Measurements from ENCODE around the gene MOB3A.

MOB3A gene

GRCh38 chr19:2038284-2039088, 57.6 kb downstream of the MOB3A start:
- H3K4ac ChIP-seq (ENCODE audit: low read depth in 1 of 2, low read length in 2 of 2) = no peak overlapping the region
- WGBS = 92% methylated on average over 40 of the region's 44 CpGs
- H3K23ac ChIP-seq (ENCODE audit: low read length in 2 of 2) = no peak overlapping the region
- H4K91ac ChIP-seq (ENCODE audit: low read length) = peak overlapping the region; percentile 18
- no peak overlapping the region for H3K4me3 ChIP-seq (ENCODE audit: insufficient read depth in 1 of 2, low read depth in 1 of 2, low read length in 2 of 2)
- H3K9ac ChIP-seq (ENCODE audit: low read length) = no peak overlapping the region
- H2BK15ac ChIP-seq (ENCODE audit: low read depth, poor library complexity, severe bottlenecking) = no peak overlapping the region
- no peak overlapping the region for H2AFZ ChIP-seq (ENCODE audit: low read depth, low read length)
- no peak overlapping the region for H3K4me2 ChIP-seq (ENCODE audit: low read length, poor library complexity, severe bottlenecking)
- no peak overlapping the region for H2BK120ac ChIP-seq (ENCODE audit: low read depth, low read length)
- no peak for DNase-seq
- no peak overlapping the region for H3K18ac ChIP-seq (ENCODE audit: low read depth in 1 of 2, low read length in 2 of 2)
- no peak overlapping the region for H2AK5ac ChIP-seq (ENCODE audit: low read length, severe bottlenecking)
- H3K9me3 ChIP-seq (ENCODE audit: control insufficient read depth, low read length) = no peaks in the 10 kb centered on the region
- peaks cover 38% of the 10 kb centered on the region for H3K4me1 ChIP-seq (ENCODE audit: control insufficient read depth, insufficient read depth, low read depth, low read length)
- H3K79me1 ChIP-seq (replicated peaks; ENCODE audit: low read length, poor library complexity, severe bottlenecking) = peaks cover 19% of the 10 kb centered on the region
- no peak overlapping the region for H2BK5ac ChIP-seq (ENCODE audit: low read depth, low read length, poor library complexity, severe bottlenecking)
- H3K14ac ChIP-seq (ENCODE audit: low read length in 2 of 2) = no peak overlapping the region
- no peak overlapping the region for H2BK12ac ChIP-seq (ENCODE audit: low read length in 2 of 2)
- no peak overlapping the region for H3K27ac ChIP-seq (ENCODE audit: low read length, poor library complexity, severe bottlenecking)
- peaks cover 52 to 61% of the 10 kb centered on the region in 2 experiments for H3K36me3 ChIP-seq (ENCODE audit: control insufficient read depth in 1 of 2, insufficient read depth in 2 of 2, low read depth in 1 of 2, low read length in 2 of 2)
- H4K8ac ChIP-seq (ENCODE audit: low read length) = no peak overlapping the region
- no peaks in the 10 kb centered on the region for H3K27me3 ChIP-seq (ENCODE audit: control insufficient read depth in 1 of 2, insufficient read depth in 1 of 2, low read length in 2 of 2)

- Histone ChIP-seq H2BK12ac (ENCODE audit: low read length in 2 of 2) (no peak overlapping the region), H2BK120ac (ENCODE audit: low read depth, low read length) (no peak overlapping the region), H3K4ac (ENCODE audit: low read depth in 1 of 2, low read length in 2 of 2) (no peak overlapping the region), H4K91ac (ENCODE audit: low read length) (no peak overlapping the region), H3K27ac (ENCODE audit: low read length, poor library complexity, severe bottlenecking) (no peak overlapping the region), H2BK15ac (ENCODE audit: low read depth, poor library complexity, severe bottlenecking) (no peak overlapping the region), H2AFZ (ENCODE audit: low read depth, low read length) (no peak overlapping the region), H3K4me1 (ENCODE audit: control insufficient read depth, insufficient read depth, low read depth, low read length) (peaks cover 33% of the 10 kb centered on the region), H3K4me3 (ENCODE audit: insufficient read depth in 1 of 2, low read depth in 1 of 2, low read length in 2 of 2) (no peak overlapping the region), H3K27me3 (ENCODE audit: control insufficient read depth in 1 of 2, insufficient read depth in 1 of 2, low read length in 2 of 2) (no peaks in the 10 kb centered on the region), H3K9me3 (ENCODE audit: control insufficient read depth, low read length) (no peaks in the 10 kb centered on the region), H3K9ac (ENCODE audit: low read length) (no peak overlapping the region), H2BK5ac (ENCODE audit: low read depth, low read length, poor library complexity, severe bottlenecking) (no peak overlapping the region), H3K36me3 (ENCODE audit: control insufficient read depth in 1 of 2, insufficient read depth in 2 of 2, low read depth in 1 of 2, low read length in 2 of 2) (peaks cover 45 to 54% of the 10 kb centered on the region in 2 experiments), H4K8ac (ENCODE audit: low read length) (no peak overlapping the region), H3K18ac (ENCODE audit: low read depth in 1 of 2, low read length in 2 of 2) (no peak overlapping the region), H3K23ac (ENCODE audit: low read length in 2 of 2) (no peak overlapping the region), H2AK5ac (ENCODE audit: low read length, severe bottlenecking) (no peak overlapping the region), H3K79me1 (replicated peaks; ENCODE audit: low read length, poor library complexity, severe bottlenecking) (peaks cover 15% of the 10 kb centered on the region), H3K4me2 (ENCODE audit: low read length, poor library complexity, severe bottlenecking) (no peak overlapping the region), H3K14ac (ENCODE audit: low read length in 2 of 2) (no peak overlapping the region)
- DNase-seq = no peak
- 90% methylated on average over 16 of the region's 24 CpGs for WGBS
Observed at GRCh38 chr19:2037651-2038255, 58.4 kb downstream of the MOB3A start.

DNA sequence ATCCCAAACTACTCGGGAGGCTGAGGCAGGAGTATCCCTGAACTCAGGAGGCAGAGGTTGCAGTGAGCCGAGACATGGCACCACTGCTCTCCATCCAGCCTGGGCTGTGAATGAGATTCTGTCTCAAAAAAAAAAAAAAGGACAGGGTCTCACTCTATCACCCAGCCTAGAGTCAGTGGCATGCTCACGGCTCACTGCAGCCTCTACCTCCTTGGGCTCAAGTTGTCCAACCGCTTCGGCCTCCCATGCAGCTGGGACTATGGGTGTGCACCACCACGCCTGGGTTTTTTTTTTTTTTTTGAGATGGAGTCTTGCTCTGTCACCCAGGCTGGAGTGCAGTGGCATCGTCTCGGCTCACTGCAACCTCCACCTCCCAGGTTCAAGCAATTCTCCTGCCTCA, 59.7 kb downstream of the MOB3A start:
- Histone ChIP-seq H3K9ac (ENCODE audit: low read length) (no peak overlapping the region), H4K91ac (ENCODE audit: low read length) (no peak overlapping the region), H3K9me3 (ENCODE audit: control insufficient read depth, low read length) (no peaks in the 10 kb centered on the region), H2AFZ (ENCODE audit: low read depth, low read length) (no peak overlapping the region), H3K27ac (ENCODE audit: low read length, poor library complexity, severe bottlenecking) (no peak overlapping the region), H3K14ac (ENCODE audit: low read length in 2 of 2) (no peak overlapping the region), H3K4ac (ENCODE audit: low read depth in 1 of 2, low read length in 2 of 2) (no peak overlapping the region), H2BK15ac (ENCODE audit: low read depth, poor library complexity, severe bottlenecking) (no peak overlapping the region), H3K79me1 (replicated peaks; ENCODE audit: low read length, poor library complexity, severe bottlenecking) (peaks cover 12% of the 10 kb centered on the region), H3K4me2 (ENCODE audit: low read length, poor library complexity, severe bottlenecking) (no peak overlapping the region), H2AK5ac (ENCODE audit: low read length, severe bottlenecking) (no peak overlapping the region), H3K27me3 (ENCODE audit: control insufficient read depth in 1 of 2, insufficient read depth in 1 of 2, low read length in 2 of 2) (no peaks in the 10 kb centered on the region), H2BK5ac (ENCODE audit: low read depth, low read length, poor library complexity, severe bottlenecking) (no peak overlapping the region), H2BK120ac (ENCODE audit: low read depth, low read length) (no peak overlapping the region), H4K8ac (ENCODE audit: low read length) (no peak overlapping the region), H3K18ac (ENCODE audit: low read depth in 1 of 2, low read length in 2 of 2) (no peak overlapping the region), H3K23ac (ENCODE audit: low read length in 2 of 2) (no peak overlapping the region), H3K4me3 (ENCODE audit: insufficient read depth in 1 of 2, low read depth in 1 of 2, low read length in 2 of 2) (no peak overlapping the region), H3K4me1 (ENCODE audit: control insufficient read depth, insufficient read depth, low read depth, low read length) (peaks cover 33% of the 10 kb centered on the region), H3K36me3 (ENCODE audit: control insufficient read depth in 1 of 2, insufficient read depth in 2 of 2, low read depth in 1 of 2, low read length in 2 of 2) (peaks cover 35 to 42% of the 10 kb centered on the region in 2 experiments), H2BK12ac (ENCODE audit: low read length in 2 of 2) (no peak overlapping the region)
- WGBS = 98% methylated on average over 6 of the region's 8 CpGs
- no peak for DNase-seq

- no peak for DNase-seq
- H3K4me3 ChIP-seq (ENCODE audit: insufficient read depth in 1 of 2, low read depth in 1 of 2, low read length in 2 of 2) = no peak overlapping the region
- no peak overlapping the region for H2AK5ac ChIP-seq (ENCODE audit: low read length, severe bottlenecking)
- peaks cover 28% of the 10 kb centered on the region for H3K4me1 ChIP-seq (ENCODE audit: control insufficient read depth, insufficient read depth, low read depth, low read length)
- no peaks in the 10 kb centered on the region for H3K9me3 ChIP-seq (ENCODE audit: control insufficient read depth, low read length)
- H3K79me1 ChIP-seq (replicated peaks; ENCODE audit: low read length, poor library complexity, severe bottlenecking) = peaks cover 6% of the 10 kb centered on the region
- H4K91ac ChIP-seq (ENCODE audit: low read length) = no peak overlapping the region
- H3K18ac ChIP-seq (ENCODE audit: low read depth in 1 of 2, low read length in 2 of 2) = no peak overlapping the region
- no peak overlapping the region for H3K27ac ChIP-seq (ENCODE audit: low read length, poor library complexity, severe bottlenecking)
- H3K4me2 ChIP-seq (ENCODE audit: low read length, poor library complexity, severe bottlenecking) = no peak overlapping the region
- H3K9ac ChIP-seq (ENCODE audit: low read length) = no peak overlapping the region
- H3K36me3 ChIP-seq (ENCODE audit: control insufficient read depth in 1 of 2, insufficient read depth in 2 of 2, low read depth in 1 of 2, low read length in 2 of 2) = peaks cover 27 to 34% of the 10 kb centered on the region in 2 experiments
- no peak overlapping the region for H3K14ac ChIP-seq (ENCODE audit: low read length in 2 of 2)
- H3K23ac ChIP-seq (ENCODE audit: low read length in 2 of 2) = no peak overlapping the region
- WGBS = 95% methylated on average over 14 of the region's 14 CpGs
- H3K27me3 ChIP-seq (ENCODE audit: control insufficient read depth in 1 of 2, insufficient read depth in 1 of 2, low read length in 2 of 2) = no peaks in the 10 kb centered on the region
- H4K8ac ChIP-seq (ENCODE audit: low read length) = no peak overlapping the region
- H3K4ac ChIP-seq (ENCODE audit: low read depth in 1 of 2, low read length in 2 of 2) = no peak overlapping the region
- H2BK120ac ChIP-seq (ENCODE audit: low read depth, low read length) = no peak overlapping the region
- no peak overlapping the region for H2BK15ac ChIP-seq (ENCODE audit: low read depth, poor library complexity, severe bottlenecking)
- H2AFZ ChIP-seq (ENCODE audit: low read depth, low read length) = no peak overlapping the region
- no peak overlapping the region for H2BK5ac ChIP-seq (ENCODE audit: low read depth, low read length, poor library complexity, severe bottlenecking)
- H2BK12ac ChIP-seq (ENCODE audit: low read length in 2 of 2) = no peak overlapping the region
Observed at GRCh38 chr19:2035590-2035991, 60.5 kb downstream of the MOB3A start.

Measured in mesenchymal stem cell (in vitro differentiated cells and primary cell).